D341Med (cell line): Measurements from ENCODE around the gene FYB1.
A peak's percentile ranks its signal among the peaks of the same experiment; 100 is the strongest.

Experiments
- DNase-seq: peaks from one replicate; pipeline ENCODE4 v3.0.0; 2012; ENCODE audit warnings: low spot score

Gene FYB1

DNA sequence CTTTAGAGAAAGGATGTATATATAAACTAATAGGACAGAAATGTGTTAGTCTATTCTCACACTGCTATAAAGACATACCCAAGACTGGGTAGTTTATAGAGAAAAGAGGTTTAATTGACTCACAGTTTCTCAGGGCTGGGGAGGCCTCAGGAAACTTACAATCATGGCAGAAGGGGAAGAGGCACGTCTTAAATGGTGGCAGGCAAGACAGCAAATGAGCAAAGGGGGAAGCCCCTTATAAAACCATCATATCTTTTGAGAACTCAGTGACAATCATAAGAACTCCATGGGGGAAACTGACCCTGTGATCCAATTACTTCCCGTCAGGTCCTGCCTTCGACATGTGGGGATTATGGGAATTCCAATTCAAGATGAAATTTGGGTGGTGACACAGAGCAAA is 136.4 kb downstream of the FYB1 start:
- no peak for DNase-seq

DNA sequence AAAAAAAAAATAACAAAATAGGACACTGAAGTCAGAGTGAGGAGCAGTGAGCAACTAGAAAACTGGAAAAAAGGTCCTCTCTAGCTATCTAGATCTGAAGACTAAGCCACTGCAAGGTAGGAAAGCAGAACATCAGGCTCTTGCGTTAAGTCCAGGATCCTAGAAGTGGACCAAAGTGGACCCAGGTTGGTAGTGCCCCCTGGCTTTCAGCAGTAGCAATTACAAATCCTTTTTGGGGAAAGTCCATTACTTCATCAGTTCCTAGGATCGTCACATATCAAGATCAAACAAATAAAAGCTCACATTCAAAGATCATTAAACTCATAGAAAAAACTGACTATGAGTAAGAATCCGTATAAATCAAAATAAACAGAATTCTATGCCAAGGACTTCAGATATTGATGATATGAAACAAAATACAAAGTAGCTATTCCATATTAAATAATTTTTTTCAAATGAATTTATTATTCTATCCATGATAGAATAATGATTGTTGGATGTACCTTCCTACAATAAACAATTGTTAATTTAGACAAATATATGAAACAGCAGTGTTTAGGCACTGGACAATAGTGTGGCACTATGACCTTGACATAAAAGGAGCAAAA is 138.7 kb downstream of the FYB1 start:
- DNase-seq = peak; percentile 51

GRCh38 chr5:39080168-39080567 is 139.2 kb downstream of the FYB1 start:
- no peak for DNase-seq

GRCh38 chr5:39079147-39079546 is 140.2 kb downstream of the FYB1 start:
- DNase-seq = no peak

DNA sequence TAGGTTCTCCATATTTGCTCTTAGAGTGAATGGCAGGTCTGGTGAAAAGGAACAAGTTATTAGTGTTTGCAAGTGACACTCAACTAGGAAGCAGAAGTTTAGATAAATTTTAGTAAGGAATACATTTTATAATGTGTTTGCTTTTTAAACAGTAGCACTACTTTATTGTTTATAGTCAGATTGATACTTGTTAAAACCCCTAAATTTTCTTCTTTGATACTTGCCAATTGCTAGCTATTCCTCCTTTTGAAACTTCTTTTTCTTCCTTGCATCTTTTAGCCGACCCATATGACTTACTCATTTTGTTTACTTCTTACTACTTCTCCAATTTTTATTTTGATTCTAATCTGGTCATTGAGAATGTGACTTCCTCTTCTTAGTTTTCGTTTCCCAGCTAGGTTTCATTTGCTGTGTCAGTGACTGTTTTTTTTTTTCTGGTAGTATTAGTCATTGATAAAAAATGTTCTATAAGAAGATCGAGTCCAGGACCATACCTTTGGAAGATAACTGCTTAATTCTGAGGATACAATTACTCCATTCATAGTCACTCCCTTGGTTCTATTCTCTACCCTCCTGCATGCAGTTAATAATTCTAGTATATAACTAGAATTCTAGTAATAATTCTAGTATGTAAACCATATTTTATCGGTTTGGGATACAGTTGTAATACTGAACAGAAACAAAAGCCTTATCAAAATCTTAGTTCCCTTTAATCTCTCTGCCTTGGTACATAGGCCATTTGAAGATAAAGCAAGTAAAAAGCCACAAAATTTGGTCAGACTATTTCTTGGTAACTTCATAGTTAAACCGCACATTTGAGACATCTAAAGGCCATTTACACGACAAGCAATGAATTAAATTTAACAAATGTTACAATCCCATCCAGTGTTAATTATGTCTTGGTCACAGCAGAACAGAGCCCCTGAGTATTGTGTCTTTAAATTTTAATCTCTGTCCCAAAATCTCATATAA is 142.3 kb downstream of the FYB1 start:
- no peak for DNase-seq

DNA sequence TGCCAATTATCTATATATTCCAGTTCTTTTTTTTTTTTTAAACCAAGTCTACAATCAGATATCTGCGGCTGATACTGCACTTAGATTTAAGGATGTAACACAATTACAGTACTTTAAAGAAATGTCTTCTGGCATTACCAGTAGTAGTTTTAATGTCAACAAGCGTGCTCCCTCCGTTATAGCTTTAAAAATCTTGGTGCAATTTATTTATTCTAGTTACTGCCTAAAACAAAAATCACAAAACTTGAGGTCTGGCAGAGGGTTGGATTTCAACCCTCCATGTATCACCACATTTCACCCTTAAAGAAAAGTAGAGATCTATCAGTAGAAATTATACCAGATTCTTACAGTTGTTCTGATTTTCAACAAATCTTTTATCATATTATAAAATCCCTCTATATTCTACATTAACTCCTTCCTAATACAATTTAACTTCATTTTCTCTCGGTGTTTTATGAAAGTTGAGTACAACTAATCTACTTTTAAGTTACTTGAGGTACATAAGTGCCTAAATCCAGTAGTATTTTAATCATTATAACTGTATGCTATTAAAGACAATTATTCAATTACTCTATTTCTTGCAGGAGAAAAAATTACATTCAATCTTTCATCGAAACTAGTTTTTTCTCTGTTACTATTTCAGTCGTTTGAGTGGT is 143.1 kb downstream of the FYB1 start:
- no peak for DNase-seq

- peak; percentile 94 for DNase-seq
Observed at GRCh38 chr5:39074017-39074814, 145.1 kb downstream of the FYB1 start, which contains the start of gene RICTOR. RICTOR (minus strand) TSS chr5:39074399; CDS start chr5:39074377, 22 bp downstream.

- DNase-seq = no peak
Observed at GRCh38 chr5:39073767-39074016, 145.7 kb downstream of the FYB1 start.

GRCh38 chr5:39072925-39073766 is 146.2 kb downstream of the FYB1 start:
- peak; percentile 50 for DNase-seq

DNA sequence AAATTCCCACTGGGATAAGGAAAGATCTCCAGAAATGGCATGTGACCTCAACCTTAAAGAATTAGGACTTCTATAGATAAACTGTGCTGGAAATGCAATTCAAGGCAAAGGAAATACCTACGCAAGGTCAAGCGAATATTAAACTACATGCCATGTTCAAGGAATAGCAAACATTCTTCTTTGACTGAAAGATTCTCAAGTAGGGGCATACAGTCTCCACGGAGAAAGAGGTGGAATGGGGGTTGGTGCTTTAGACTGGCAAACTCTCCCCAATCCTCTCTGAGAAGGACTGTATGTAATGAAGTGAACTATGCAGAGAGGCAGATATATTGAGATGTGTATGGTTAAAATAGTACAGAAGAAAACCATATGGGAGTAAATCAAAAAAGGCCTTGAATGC is 151.3 kb downstream of the FYB1 start:
- DNase-seq = no peak

GRCh38 chr5:39064450-39064849 is 154.9 kb downstream of the FYB1 start:
- DNase-seq = no peak

DNA sequence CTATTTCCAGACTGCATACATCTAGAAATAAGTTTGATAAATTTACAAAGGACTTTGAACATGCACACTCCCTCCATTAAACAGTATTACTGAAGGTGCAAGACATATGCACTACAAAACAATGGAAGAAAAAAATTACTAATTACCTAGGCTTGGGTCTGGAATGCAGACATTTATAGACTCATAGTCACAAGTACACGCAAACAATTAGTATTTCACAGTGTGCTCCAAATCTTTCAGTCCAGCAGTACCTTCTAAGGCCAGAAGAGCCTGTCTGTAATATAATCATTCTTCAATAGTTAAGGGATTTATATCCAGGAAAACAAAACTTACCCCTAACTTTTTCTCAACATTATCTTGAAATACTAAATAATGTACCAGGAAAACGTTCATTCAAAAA is 156.3 kb downstream of the FYB1 start:
- DNase-seq = no peak

DNA sequence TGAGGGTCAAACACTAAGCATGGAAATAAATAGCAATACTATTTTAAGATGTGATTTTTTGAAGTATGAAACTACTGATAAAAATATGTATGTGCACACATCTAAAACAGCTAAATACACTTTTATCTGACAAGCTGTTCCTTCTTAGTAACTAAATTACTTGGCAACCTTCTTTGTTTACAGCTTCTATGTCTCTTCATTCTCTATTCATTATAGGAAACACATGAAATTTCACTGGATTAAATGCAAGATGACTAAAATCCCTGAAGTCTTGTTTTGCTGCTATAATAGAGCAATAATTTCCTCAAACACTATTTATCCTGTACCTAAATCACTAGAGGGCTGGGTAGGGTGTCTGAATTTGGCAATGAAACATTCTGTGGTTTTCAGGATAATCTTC is 156.8 kb downstream of the FYB1 start:
- DNase-seq = no peak

- DNase-seq = no peak
Observed at GRCh38 chr5:39062104-39062503, 157.3 kb downstream of the FYB1 start.

DNA sequence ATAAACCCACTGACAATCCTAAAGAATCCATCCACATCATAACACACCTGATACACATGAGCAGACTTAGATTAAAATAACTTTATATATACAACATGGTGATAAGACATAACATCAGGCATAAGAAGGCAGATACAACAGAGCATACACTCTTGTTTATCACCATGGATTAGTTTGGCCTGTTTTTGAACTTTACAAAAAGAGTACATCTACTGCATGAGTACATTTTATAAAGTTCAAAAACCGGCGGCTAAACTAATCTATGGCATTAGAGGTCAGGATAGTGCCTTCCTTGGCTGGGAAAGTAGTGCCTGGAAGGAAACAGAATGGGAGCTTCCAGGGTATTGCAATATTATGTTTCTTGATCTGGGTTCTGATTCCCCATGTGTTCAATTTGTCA is 160.3 kb downstream of the FYB1 start:
- no peak for DNase-seq

- DNase-seq = no peak
Observed at GRCh38 chr5:39058178-39058921, 161.0 kb downstream of the FYB1 start.

GRCh38 chr5:39057734-39058133 is 161.6 kb downstream of the FYB1 start:
- DNase-seq = no peak

- no peak for DNase-seq
Observed at GRCh38 chr5:39055768-39056398, 163.5 kb downstream of the FYB1 start.
